Keratinocyte (primary cell): Measurements from ENCODE around the gene BDKRB1.

Experiments
- EZH2 ChIP-seq: IDR thresholded peaks from one replicate; pipeline ENCODE4 v1.6.1; 2012; ENCODE audit warnings: inconsistent platforms, mild to moderate bottlenecking, low read length, moderate library complexity
- TF ChIP-seq, protein P1 (sequence below), 3 experiments: IDR thresholded peaks in 1 of 3; conservative IDR thresholded peaks in 1 of 3; optimal IDR thresholded peaks in 1 of 3; 2 replicates in 2 of 3; 3 replicates in 1 of 3; pipeline versions ENCODE3 to v1.5.1; 2011; ENCODE audit warnings: low read length in 3 of 3, mild to moderate bottlenecking in 3 of 3, moderate library complexity in 2 of 3, control low read depth in 1 of 3, inconsistent platforms in 1 of 3; ENCODE audit not compliant: insufficient read depth in 2 of 3; ENCODE audit errors: extremely low read depth in 1 of 3

- TF ChIP-seq, protein P1, sequence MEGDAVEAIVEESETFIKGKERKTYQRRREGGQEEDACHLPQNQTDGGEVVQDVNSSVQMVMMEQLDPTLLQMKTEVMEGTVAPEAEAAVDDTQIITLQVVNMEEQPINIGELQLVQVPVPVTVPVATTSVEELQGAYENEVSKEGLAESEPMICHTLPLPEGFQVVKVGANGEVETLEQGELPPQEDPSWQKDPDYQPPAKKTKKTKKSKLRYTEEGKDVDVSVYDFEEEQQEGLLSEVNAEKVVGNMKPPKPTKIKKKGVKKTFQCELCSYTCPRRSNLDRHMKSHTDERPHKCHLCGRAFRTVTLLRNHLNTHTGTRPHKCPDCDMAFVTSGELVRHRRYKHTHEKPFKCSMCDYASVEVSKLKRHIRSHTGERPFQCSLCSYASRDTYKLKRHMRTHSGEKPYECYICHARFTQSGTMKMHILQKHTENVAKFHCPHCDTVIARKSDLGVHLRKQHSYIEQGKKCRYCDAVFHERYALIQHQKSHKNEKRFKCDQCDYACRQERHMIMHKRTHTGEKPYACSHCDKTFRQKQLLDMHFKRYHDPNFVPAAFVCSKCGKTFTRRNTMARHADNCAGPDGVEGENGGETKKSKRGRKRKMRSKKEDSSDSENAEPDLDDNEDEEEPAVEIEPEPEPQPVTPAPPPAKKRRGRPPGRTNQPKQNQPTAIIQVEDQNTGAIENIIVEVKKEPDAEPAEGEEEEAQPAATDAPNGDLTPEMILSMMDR (optimal IDR thresholded peaks at IDR 0.05 in 1 of 3, IDR thresholded peaks at IDR 0.05 in 1 of 3, conservative IDR thresholded peaks at IDR 0.05 in 1 of 3; ENCODE audit: extremely low read depth in 1 of 3, insufficient read depth in 2 of 3, low read length in 3 of 3) = no peak
- no peak for TF ChIP-seq EZH2
These were observed 16.3 kb upstream of the BDKRB1 start for GRCh38 chr14:96239711-96240141.
